ENCODE results near the gene PITPNM2.

PITPNM2 gene

DNA sequence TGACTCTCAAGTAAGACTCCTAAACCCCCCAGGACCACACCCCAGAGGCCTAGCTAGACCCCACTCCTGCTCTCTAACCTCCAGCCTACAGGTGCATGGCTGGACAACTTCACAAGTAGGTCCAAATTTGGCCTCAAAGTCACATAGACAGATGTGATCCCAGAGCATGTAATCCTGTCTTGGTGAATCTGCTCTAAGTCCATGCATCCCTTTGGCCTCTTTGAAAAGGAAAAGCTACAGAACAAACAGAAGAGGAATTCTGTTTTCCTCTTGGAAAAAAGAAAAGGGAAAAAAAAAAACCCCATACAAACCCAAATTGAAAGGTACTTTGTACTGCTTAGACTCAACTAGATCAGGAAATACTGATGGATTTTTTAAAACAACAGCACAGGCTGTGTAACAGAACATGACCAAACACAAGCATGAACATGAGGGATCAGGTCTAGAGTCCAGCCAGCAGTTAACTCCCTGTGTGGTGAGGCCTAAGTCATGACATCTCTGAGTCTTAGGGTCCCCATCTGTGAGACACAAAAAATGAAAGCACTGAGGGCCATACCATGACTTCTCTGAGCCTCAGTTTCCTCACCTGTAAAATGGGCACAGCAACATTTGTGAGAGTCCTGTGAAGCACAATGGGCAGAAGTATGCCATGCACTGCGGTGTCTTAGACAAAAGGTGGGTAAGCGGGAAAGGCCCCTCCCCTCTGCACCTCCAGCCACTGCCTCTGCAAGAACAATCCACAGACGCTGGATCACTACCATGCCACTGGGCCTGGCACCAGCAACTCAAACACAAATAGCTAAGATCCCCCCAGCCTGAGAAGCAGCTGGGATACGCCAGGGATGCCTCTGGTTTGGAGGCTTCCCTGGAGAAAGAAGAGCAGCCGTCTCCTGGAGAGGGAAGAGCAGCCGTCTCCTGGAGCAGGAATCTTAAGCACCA is 9.9 kb downstream of the PITPNM2 start:
- Mint-ChIP-seq H3K36me3 (peaks cover 5 to 6% of the 10 kb centered on the region in 2 donors), H3K27ac (peak overlapping the region; percentile 82), H3K27me3 (no peaks in the 10 kb centered on the region), H3K4me3 (no peak overlapping the region), H3K9me3 (no peaks in the 10 kb centered on the region), H3K4me1 (peaks cover 37 to 69% of the 10 kb centered on the region in 2 donors)
- ATAC-seq (replicated peaks) (no peak), DNase-seq (no peak)

DNA sequence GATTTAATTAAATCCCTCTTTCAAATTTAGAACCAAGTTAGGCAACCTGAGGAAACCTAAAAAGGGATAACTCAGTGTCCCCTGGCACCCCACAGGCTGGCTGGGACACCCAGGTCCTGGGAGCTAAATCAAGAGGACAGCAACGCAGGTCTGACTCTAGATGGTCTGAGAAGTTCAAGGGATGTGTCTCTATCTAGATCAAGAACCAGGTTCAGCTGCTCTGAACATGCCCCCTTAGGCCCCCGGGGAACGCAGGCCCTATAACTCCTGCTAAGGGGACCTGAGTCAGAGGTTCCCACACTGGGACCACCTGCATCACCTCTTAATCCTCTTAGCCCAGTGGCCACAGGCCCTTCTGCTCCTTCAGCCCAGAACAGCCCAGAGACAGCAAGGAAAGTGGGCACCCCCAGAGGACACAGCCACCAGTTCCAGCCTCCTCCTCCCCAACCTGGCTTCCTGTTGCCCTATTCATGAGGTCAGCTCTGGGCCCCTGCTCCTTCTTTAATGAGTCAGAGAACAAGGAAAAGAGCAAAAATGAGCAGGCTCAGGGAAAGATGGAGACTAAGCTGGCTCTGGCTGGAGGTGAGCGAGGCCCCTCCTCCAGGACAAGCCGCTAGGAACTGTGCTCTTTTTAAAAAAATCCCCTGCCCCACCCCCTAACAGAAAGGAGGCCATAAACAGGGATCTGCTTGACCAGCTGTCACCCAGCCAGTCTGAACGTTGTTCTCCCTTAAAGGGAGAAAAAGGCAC is 10.8 kb downstream of the PITPNM2 start:
- H3K27ac Mint-ChIP-seq, result peak overlapping the region; percentile 82
- H3K4me3 Mint-ChIP-seq, result peak overlapping the region; percentile 14 to 47
- H3K4me1 Mint-ChIP-seq, result peaks cover 36 to 66% of the 10 kb centered on the region in 2 donors
- no peaks in the 10 kb centered on the region for H3K9me3 Mint-ChIP-seq
- H3K36me3 Mint-ChIP-seq, result peaks cover 2 to 6% of the 10 kb centered on the region in 2 donors
- no peak for DNase-seq
- no peaks in the 10 kb centered on the region for H3K27me3 Mint-ChIP-seq
- ATAC-seq (replicated peaks), result peak; percentile 8 to 14

DNA sequence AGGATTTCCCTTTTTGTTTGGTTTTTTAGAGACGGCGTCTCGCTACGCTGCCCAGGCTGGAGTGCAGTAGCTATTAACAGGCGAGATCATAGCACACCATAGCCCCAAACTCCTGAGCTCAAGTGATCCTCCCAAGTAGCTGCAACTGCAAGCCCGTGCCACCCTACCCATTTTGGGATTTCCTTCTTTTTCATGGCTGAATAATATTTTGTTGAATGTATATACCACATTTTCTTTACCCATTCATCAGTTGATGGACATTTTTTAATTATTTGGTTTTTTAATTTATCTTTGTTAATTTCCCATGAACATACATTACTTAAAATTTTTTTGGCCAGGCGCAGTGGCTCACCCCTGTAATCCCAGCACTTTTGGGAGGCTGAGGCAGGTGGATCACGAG is 15.2 kb downstream of the PITPNM2 start:
- Mint-ChIP-seq H3K27ac (no peak overlapping the region), H3K36me3 (peaks cover 2 to 6% of the 10 kb centered on the region in 2 donors), H3K4me3 (no peak overlapping the region), H3K27me3 (no peaks in the 10 kb centered on the region), H3K4me1 (peaks cover 32 to 66% of the 10 kb centered on the region in 2 donors), H3K9me3 (no peaks in the 10 kb centered on the region)
- DNase-seq, result no peak
- ATAC-seq (replicated peaks), result no peak

DNA sequence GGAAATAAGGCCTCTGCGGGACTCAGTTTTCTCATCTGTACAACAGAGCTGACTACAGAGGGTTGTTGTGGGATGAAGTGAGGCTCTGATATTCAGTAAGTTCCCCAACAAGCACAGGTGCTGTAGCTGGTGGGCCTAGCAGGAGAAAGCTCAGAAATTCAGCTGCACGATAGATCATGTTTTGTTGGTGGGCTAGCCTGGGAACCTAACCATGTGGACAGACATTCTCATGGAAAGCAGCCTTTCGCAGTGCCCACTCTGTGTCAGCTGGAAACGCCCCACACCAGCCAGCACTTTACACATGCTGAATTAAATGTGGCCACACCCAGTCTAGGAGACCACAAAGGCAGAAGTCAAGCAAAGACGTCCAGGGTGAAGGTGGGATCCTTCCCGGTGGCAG is 16.1 kb downstream of the PITPNM2 start:
- Mint-ChIP-seq H3K9me3 (no peaks in the 10 kb centered on the region), H3K27ac (no peak overlapping the region), H3K4me3 (no peak overlapping the region), H3K27me3 (no peaks in the 10 kb centered on the region), H3K4me1 (peaks cover 29 to 66% of the 10 kb centered on the region in 2 donors), H3K36me3 (peaks cover 2 to 6% of the 10 kb centered on the region in 2 donors)
- no peak for ATAC-seq (replicated peaks)
- no peak for DNase-seq

DNA sequence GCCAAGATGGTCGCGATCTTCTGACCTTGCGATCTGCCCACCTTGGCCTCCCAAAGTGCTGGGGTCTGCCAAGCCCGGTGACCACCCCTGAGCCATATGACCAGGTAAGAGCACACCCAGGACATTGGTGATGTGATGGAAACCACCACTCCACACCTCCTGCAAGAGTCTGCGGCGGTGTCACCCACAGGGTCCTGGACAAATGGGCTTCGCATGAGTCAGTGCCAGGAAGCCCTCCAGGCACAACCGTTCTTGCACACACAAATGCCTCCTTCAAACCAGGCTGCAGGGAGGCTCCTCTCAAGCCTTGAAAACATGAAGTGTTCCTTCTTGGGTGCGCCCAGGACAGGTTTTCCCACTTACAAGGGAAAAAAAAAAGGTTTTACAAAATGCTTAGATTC is 16.6 kb downstream of the PITPNM2 start:
- H3K27ac Mint-ChIP-seq, result no peak overlapping the region
- no peak overlapping the region for H3K4me3 Mint-ChIP-seq
- DNase-seq, result no peak
- no peaks in the 10 kb centered on the region for H3K9me3 Mint-ChIP-seq
- peaks cover 27 to 66% of the 10 kb centered on the region in 2 donors for H3K4me1 Mint-ChIP-seq
- peaks cover 2 to 3% of the 10 kb centered on the region in 2 donors for H3K36me3 Mint-ChIP-seq
- no peak for ATAC-seq (replicated peaks)
- H3K27me3 Mint-ChIP-seq, result no peaks in the 10 kb centered on the region

DNA sequence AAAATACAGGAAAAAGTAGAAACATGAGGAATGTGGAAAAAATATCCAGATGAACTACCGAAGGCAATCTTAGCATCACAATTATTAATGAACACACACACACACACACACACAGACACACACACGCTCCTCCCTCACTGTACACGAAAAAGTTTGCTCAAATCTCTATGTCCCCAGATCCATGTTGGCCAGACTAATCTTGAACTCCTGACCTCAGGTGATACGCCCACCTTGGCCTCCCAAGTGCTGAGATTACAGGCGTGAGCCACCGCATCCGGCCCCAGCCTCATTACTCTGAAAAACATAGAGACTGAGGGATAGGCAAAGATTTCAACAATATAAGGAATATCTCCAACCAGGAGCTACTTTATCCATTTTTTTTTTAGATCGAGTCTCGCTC is 17.2 kb downstream of the PITPNM2 start:
- no peak for ATAC-seq (replicated peaks)
- Mint-ChIP-seq H3K27ac (no peak overlapping the region), H3K4me1 (peaks cover 27 to 64% of the 10 kb centered on the region in 2 donors), H3K4me3 (no peak overlapping the region), H3K27me3 (no peaks in the 10 kb centered on the region), H3K9me3 (no peaks in the 10 kb centered on the region), H3K36me3 (peaks cover 2 to 3% of the 10 kb centered on the region in 2 donors)
- no peak for DNase-seq

DNA sequence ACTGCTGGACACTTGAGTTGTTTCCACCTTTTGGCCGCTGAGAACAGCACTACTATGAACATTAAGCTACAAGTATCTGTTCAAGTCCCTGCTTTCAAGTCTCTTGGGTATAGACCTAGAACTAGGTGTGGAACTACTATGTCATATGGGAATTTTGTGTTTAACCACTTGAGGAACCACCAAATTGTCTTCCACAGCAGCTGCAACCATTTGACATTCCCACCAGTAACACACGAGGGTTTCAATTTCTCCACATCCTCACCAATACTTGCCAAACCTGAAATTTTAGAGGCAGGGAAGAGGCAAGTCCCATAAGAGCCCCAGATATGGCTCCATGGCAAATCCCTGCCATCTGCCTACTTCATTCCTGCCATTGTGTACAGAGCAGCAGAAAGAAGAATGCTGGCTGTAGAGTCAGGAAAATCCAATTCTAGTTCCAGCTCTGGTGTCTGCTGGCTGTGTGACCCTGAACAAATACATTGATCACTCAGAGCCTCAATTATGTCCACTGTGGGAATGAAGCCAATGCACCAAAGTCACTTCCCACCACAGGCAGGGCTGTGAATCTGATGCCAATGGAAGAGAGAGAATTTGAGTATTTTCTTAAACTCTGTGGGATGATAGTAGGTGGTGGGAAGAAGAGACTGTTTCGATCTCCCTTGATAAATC is 17.8 kb downstream of the PITPNM2 start:
- H3K36me3 Mint-ChIP-seq, result peaks cover 2 to 3% of the 10 kb centered on the region in 2 donors
- peaks cover 27 to 64% of the 10 kb centered on the region in 2 donors for H3K4me1 Mint-ChIP-seq
- H3K9me3 Mint-ChIP-seq, result no peaks in the 10 kb centered on the region
- no peaks in the 10 kb centered on the region for H3K27me3 Mint-ChIP-seq
- no peak overlapping the region for H3K4me3 Mint-ChIP-seq
- H3K27ac Mint-ChIP-seq, result peak overlapping the region; percentile 51
- ATAC-seq (replicated peaks) (no peak), DNase-seq (no peak)

DNA sequence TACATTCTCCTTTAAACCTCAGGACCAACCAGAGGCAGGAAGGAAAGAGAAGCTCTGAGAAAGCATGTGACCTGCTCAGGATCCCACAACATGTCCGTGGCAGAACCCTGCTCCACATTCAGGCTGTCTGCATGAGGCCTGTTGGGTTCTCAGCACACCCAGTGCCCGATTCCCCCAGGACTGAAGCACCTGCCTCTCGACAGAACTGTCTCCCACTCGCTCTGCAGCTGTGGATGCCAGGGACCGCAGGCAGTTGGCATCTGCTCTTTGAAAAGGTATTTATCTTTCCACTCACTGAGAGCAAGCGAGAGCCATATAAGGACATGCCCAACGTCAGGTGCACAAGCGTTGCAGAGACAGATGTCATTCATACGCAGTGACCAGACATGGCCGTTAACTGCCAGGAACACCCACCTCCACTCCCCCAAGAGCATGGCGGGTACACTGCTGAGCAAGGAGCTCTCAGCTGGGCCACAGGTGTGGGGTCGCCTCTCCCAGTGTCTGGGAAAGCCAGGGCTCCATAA is 18.9 kb downstream of the PITPNM2 start:
- ATAC-seq (replicated peaks) (peak; percentile 89 to 92), DNase-seq (peak; percentile 69)
- peak overlapping the region; percentile 95 for H3K27ac Mint-ChIP-seq
- H3K4me3 Mint-ChIP-seq, result peak overlapping the region; percentile 71 to 81
- H3K9me3 Mint-ChIP-seq, result no peaks in the 10 kb centered on the region
- no peaks in the 10 kb centered on the region for H3K27me3 Mint-ChIP-seq
- peaks cover 1 to 2% of the 10 kb centered on the region in 2 donors for H3K36me3 Mint-ChIP-seq
- H3K4me1 Mint-ChIP-seq, result peaks cover 29 to 74% of the 10 kb centered on the region in 2 donors

DNA sequence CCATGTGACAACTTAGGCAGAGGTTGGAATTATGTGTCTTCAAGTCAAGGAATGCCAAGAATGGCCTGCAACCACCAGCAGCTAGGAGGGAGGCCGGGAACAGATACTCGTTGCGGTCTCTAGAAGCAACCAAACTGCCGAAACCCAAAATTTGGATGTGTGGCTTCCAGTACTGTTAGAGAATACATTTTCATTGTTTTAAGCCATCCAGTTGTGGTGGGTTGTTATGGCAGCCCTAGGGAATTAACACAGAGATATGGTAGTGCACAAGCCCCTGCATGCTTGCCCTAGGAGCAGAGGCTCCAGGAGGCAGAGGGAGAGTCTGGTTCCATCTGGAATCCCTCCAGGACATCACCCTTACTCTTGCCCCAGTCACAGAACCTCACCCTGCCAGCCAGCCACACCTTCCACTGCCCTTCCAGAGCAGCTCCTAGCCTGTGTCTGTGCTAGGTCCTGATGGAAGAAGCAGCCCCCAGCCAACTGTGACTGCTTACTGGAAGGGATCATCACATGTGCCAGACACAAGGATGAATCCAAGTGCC is 19.5 kb downstream of the PITPNM2 start:
- peaks cover 1 to 2% of the 10 kb centered on the region in 2 donors for H3K36me3 Mint-ChIP-seq
- peaks cover 34 to 78% of the 10 kb centered on the region in 2 donors for H3K4me1 Mint-ChIP-seq
- DNase-seq, result no peak
- peak overlapping the region; percentile 71 to 81 for H3K4me3 Mint-ChIP-seq
- no peaks in the 10 kb centered on the region for H3K27me3 Mint-ChIP-seq
- ATAC-seq (replicated peaks), result peak; percentile 1 to 3
- H3K27ac Mint-ChIP-seq, result peak overlapping the region; percentile 95
- H3K9me3 Mint-ChIP-seq, result no peaks in the 10 kb centered on the region

DNA sequence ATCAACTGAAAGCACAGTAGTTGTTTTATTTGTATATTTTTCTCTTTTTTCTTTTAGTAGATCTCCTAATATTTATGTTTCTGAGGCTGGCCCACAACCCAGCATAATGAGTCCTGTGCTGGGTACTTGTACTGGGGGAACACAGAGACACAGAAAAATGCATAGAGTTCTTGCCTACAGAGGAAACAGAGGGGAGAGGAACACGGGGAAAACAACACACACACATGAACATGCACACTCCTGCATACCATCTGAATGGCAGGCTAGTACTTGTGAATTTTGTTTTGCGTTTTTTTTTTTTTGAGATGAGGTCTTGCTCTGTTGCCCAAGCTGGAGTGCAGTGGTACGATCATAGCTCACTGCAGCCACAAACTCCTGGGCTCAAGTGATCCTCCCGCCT is 21.3 kb downstream of the PITPNM2 start:
- ATAC-seq (replicated peaks) (no peak), DNase-seq (no peak)
- H3K9me3 Mint-ChIP-seq, result no peaks in the 10 kb centered on the region
- no peaks in the 10 kb centered on the region for H3K36me3 Mint-ChIP-seq
- H3K27ac Mint-ChIP-seq, result peak overlapping the region; percentile 67
- H3K27me3 Mint-ChIP-seq, result no peaks in the 10 kb centered on the region
- H3K4me1 Mint-ChIP-seq, result peaks cover 35 to 71% of the 10 kb centered on the region in 2 donors
- H3K4me3 Mint-ChIP-seq, result no peak overlapping the region

DNA sequence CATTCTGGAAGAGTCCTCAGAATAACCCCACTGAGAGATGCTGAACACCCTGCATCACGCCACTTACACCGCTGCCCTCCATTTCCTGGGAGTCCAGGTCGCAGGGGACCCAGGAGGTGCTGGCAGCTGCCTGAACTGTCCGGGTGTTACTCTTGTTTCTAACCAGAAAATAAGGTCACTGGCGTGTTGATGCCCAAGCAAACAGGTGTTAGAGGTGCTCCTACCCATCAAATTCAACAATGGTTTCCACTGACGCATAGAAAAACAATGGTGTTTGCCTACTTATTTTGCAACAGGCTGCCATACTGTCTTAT is 23.8 kb downstream of the PITPNM2 start:
- Mint-ChIP-seq H3K27me3 (no peaks in the 10 kb centered on the region), H3K4me1 (peaks cover 30 to 60% of the 10 kb centered on the region in 2 donors), H3K9me3 (no peaks in the 10 kb centered on the region), H3K27ac (no peak overlapping the region), H3K4me3 (peak overlapping the region in 1 of 2 donors; percentile 16), H3K36me3 (no peaks in the 10 kb centered on the region)
- ATAC-seq (replicated peaks) (peak; percentile 7 to 31), DNase-seq (no peak)

DNA sequence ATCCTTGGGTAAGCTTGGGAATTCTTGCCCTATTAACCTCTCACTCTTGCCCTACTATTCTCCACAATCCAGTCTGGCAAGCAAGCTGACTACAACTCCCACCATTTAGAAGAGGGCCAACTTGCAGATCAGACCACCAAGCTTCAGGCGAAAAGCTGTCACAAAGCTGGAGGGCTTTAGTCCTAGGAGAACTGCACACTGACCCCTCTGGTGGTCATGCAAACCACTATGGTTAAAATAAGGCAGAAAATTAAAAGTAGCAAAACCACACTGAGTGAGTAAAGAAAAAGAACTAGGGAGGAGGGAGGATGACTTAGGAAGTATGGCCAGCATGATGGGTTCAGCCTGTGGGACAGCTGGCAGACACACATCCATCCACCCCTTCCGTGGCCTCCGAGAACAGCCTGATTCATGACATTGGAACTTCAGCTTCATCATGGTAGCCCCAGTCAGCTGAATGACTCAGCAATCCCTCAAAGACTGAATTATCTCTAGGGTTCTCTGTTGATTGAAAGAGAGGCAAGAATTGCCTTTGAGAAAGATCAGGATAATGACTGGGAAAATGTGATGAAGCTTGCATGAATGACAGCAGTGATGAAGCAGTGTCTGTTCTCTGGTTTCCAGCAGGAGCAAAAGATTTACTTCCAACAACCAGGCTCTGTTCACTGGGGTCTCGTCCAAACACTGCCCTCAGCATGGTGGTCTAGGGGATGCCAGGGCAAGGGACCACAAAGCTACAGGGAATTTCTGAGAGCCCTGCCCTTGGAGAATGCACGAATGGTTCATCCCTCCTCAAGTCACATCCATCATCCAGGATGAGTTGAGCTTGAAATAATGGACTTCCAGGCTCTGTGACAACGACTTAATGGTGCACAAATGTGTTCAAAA is 24.4 kb downstream of the PITPNM2 start:
- Mint-ChIP-seq H3K27ac (peak overlapping the region; percentile 76), H3K9me3 (no peaks in the 10 kb centered on the region), H3K4me1 (peaks cover 29 to 60% of the 10 kb centered on the region in 2 donors), H3K27me3 (no peaks in the 10 kb centered on the region), H3K4me3 (peak overlapping the region; percentile 16 to 44), H3K36me3 (no peaks in the 10 kb centered on the region)
- no peak for DNase-seq
- ATAC-seq (replicated peaks), result no peak

DNA sequence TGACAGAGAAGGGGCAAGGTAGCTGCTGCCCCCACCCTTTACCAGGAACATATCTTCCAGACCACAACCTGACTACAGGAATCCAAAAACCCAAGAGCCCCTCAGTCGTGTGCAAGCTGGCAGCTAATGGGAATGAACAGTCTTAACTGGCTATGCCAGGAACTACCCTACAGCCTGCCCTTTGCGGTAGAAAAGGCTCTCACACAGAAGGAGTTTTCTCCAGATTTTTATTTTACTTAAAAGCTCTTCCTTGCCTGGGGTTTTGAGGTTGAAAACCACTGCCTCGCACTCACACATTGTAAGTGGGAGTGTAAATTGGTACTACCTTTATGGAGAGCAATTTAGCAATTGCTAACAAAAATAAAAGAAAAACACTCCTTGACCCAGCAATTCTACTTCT is 28.3 kb downstream of the PITPNM2 start:
- no peak for DNase-seq
- H3K27me3 Mint-ChIP-seq, result no peaks in the 10 kb centered on the region
- peaks cover 37 to 74% of the 10 kb centered on the region in 2 donors for H3K4me1 Mint-ChIP-seq
- H3K9me3 Mint-ChIP-seq, result no peaks in the 10 kb centered on the region
- no peak for ATAC-seq (replicated peaks)
- no peak overlapping the region for H3K4me3 Mint-ChIP-seq
- no peaks in the 10 kb centered on the region for H3K36me3 Mint-ChIP-seq
- H3K27ac Mint-ChIP-seq, result no peak overlapping the region
